IMR-90 (cell line): ENCODE results near the gene MAP3K5. TPM values are rescaled to one million over a fixed set of nuclear protein-coding genes. Genes with fewer than 3 reads are reported as not detected.

Source experiments
- ATAC-seq: fragments of 200-7000 bp; cut with Tn5 transposase; 2 replicates; pipeline ENCODE4 v1.9.1; 2020; ENCODE audit warnings: low read depth, mild to moderate bottlenecking, moderate library complexity
- BruUV-seq: library from RNA; stranded (reverse); fragments of 400-500 nt; replicated peaks from 2 replicates; lab custom pipeline; 2021; lab: Mats Ljungman, UMichigan
- CTCF ChIA-PET: fragments of 300-600 bp; formaldehyde crosslinking; extraction: SDS; loops from one replicate; lab custom pipeline; 2021; ENCODE audit warnings: antibody characterized with exemption; lab: Yijun Ruan, JAX
- POLR2A ChIA-PET: fragments of 300-600 bp; sonication (Branson Sonifier 250); formaldehyde crosslinking; loops from one replicate; lab custom pipeline; 2022; ENCODE audit warnings: antibody characterized with exemption; ENCODE audit not compliant: unreplicated experiment; lab: Charles Lee
- DNase-seq: peaks from one replicate; pipeline ENCODE4 v3.0.0; 2013
- H2AFZ ChIP-seq: replicated peaks from 2 replicates; pipeline ENCODE3; 2013; ENCODE audit warnings: low read length, mild to moderate bottlenecking; ENCODE audit not compliant: poor library complexity
- H2AK5ac ChIP-seq: 2 replicates; pipeline ENCODE4 v1.6.1; 2013; ENCODE audit warnings: low read depth, low read length, inconsistent platforms
- H2AK9ac ChIP-seq: replicated peaks from 2 replicates; pipeline ENCODE3; 2013; ENCODE audit warnings: mild to moderate bottlenecking, low read depth, low read length, moderate library complexity; ENCODE audit not compliant: poor library complexity
- H2BK120ac ChIP-seq: 2 replicates; pipeline ENCODE4 v1.6.1; 2013; ENCODE audit warnings: low read depth, low read length, inconsistent platforms
- H2BK15ac ChIP-seq: 3 replicates; pipeline ENCODE4 v1.6.1; 2013; ENCODE audit warnings: low read depth, low read length, inconsistent platforms
- H2BK20ac ChIP-seq: 2 replicates; pipeline ENCODE4 v1.6.1; 2013; ENCODE audit warnings: low read depth, mild to moderate bottlenecking, inconsistent platforms, low read length, moderate library complexity
- H2BK5ac ChIP-seq: 2 replicates; pipeline ENCODE4 v1.6.1; 2013; ENCODE audit warnings: mild to moderate bottlenecking, low read depth, low read length, inconsistent platforms; ENCODE audit not compliant: poor library complexity, severe bottlenecking
- H3K14ac ChIP-seq: replicated peaks from 2 replicates; pipeline ENCODE4 v1.6.1; 2013; ENCODE audit warnings: low read depth, low read length, inconsistent platforms
- H3K18ac ChIP-seq: 2 replicates; pipeline ENCODE4 v1.6.1; 2013; ENCODE audit warnings: low read depth, low read length, control low read depth
- H3K23ac ChIP-seq: 2 replicates; pipeline ENCODE4 v1.6.1; 2013; ENCODE audit warnings: low read depth, low read length, inconsistent platforms
- H3K27ac ChIP-seq: 2 replicates; pipeline ENCODE4 v1.5.1; 2013; ENCODE audit warnings: mild to moderate bottlenecking, control low read depth, low read length; ENCODE audit not compliant: insufficient read depth
- H3K27me3 ChIP-seq: 2 replicates; pipeline ENCODE4 v1.6.1; 2013; ENCODE audit warnings: low read length; ENCODE audit not compliant: control insufficient read depth, insufficient read depth
- H3K36me3 ChIP-seq: 2 replicates; pipeline ENCODE4 v1.6.1; 2013; ENCODE audit warnings: low read length, mixed read lengths; ENCODE audit not compliant: control insufficient read depth, insufficient read depth
- H3K4ac ChIP-seq: 2 replicates; pipeline ENCODE4 v1.6.1; 2013; ENCODE audit warnings: low read depth, low read length, inconsistent platforms
- H3K4me1 ChIP-seq: 2 replicates; pipeline ENCODE4 v1.6.1; 2013; ENCODE audit warnings: low read length, mixed read lengths; ENCODE audit not compliant: control insufficient read depth, insufficient read depth
- H3K4me2 ChIP-seq: 2 replicates; pipeline ENCODE4 v1.6.1; 2013; ENCODE audit warnings: low read depth, mild to moderate bottlenecking, control low read depth, low read length, moderate library complexity
- H3K4me3 ChIP-seq: 2 replicates; pipeline ENCODE4 v1.5.1; 2013; ENCODE audit warnings: low read depth, mild to moderate bottlenecking, control low read depth, low read length, moderate library complexity; ENCODE audit not compliant: insufficient read depth
- H3K56ac ChIP-seq: 2 replicates; pipeline ENCODE4 v1.6.1; 2013; ENCODE audit warnings: low read length, inconsistent platforms; ENCODE audit not compliant: insufficient read depth; ENCODE audit errors: extremely low read depth
- H3K79me1 ChIP-seq, 2 experiments: 2 replicates each; pipeline ENCODE4 v1.6.1; 2013; ENCODE audit warnings: low read length in 2 of 2, inconsistent platforms in 1 of 2, low read depth in 1 of 2
- H3K9ac ChIP-seq: 2 replicates; pipeline ENCODE4 v1.6.1; 2013; ENCODE audit warnings: low read depth, low read length, control low read depth
- H3K9me1 ChIP-seq: 2 replicates; pipeline ENCODE4 v1.6.1; 2013; ENCODE audit warnings: low read length, inconsistent platforms; ENCODE audit not compliant: insufficient read depth
- H3K9me3 ChIP-seq: 2 replicates; pipeline ENCODE4 v1.6.1; 2013; ENCODE audit warnings: low read length; ENCODE audit not compliant: control insufficient read depth, insufficient read depth
- H4K20me1 ChIP-seq: 2 replicates; pipeline ENCODE4 v1.6.1; 2013; ENCODE audit warnings: low read length, inconsistent platforms; ENCODE audit not compliant: insufficient read depth
- H4K5ac ChIP-seq: 2 replicates; pipeline ENCODE4 v1.6.1; 2013; ENCODE audit warnings: mild to moderate bottlenecking, low read depth, low read length, control low read depth
- H4K8ac ChIP-seq, 2 experiments: 2 replicates each; pipeline ENCODE4 v1.6.1; 2013; ENCODE audit warnings: low read depth in 2 of 2, low read length in 2 of 2, control low read depth in 1 of 2, inconsistent platforms in 1 of 2
- H4K91ac ChIP-seq: 2 replicates; pipeline ENCODE4 v1.6.1; 2013; ENCODE audit warnings: low read depth, low read length, inconsistent platforms; ENCODE audit not compliant: insufficient read depth
- CHD1 ChIP-seq: IDR thresholded peaks from 2 replicates; pipeline ENCODE4 v1.6.1; 2012; ENCODE audit warnings: low read depth, low read length, improper control_type of control experiment
- FOS ChIP-seq: fragments of 150-350 bp; IDR thresholded peaks from 2 replicates; pipeline ENCODE4 v1.6.1; 2016; ENCODE audit warnings: low read depth, low read length
- RCOR1 ChIP-seq: IDR thresholded peaks from 2 replicates; pipeline ENCODE4 v1.6.1; 2012; ENCODE audit warnings: mild to moderate bottlenecking, low read length, improper control_type of control experiment; ENCODE audit not compliant: insufficient replicate concordance
- SMC3 ChIP-seq: fragments of 150-350 bp; IDR thresholded peaks from 2 replicates; pipeline ENCODE4 v1.6.1; 2016; ENCODE audit warnings: low read depth, mild to moderate bottlenecking, antibody characterized with exemption, low read length, moderate library complexity
- WGBS, 2 experiments: methylation state at CpG; one replicate each; pipeline versions ENCODE4 v1.1.5 to v1.1.7; 2013; ENCODE audit warnings: missing lambda C conversion rate in 2 of 2; ENCODE audit not compliant: insufficient read length in 1 of 2; ENCODE audit errors: extremely low coverage in 2 of 2; 5-methylcytosine and 5-hydroxymethylcytosine counted together
- dilution Hi-C: fragments of 300-500 bp; cut with HindIII; formaldehyde crosslinking; loops from one replicate; pipeline ENCODE4 v1.14.3; 2018; ENCODE audit warnings: low sequenced_read_pairs; ENCODE audit not compliant: unreplicated experiment
- in situ Hi-C: fragments of 300-500 bp; cut with MboI; formaldehyde crosslinking; loops from 3 replicates; pipeline ENCODE4 v1.14.3; 2019; ENCODE audit warnings: low sequenced_read_pairs, inconsistent platforms, mixed read lengths
- intact Hi-C: fragments of 100-400 bp; cut with micrococcal nuclease; formaldehyde crosslinking; loops from 2 replicates; pipeline ENCODE4 v1.10.0; 2022
- polyA plus RNA-seq, 3 experiments: library from polyadenylated mRNA; depleted of rRNA; stranded (reverse); fragments of >200 nt; gene quantifications; 2 replicates each; pipeline ENCODE4 v1.2.3, GENCODE V29; 2012; ENCODE audit warnings: low replicate concordance in 1 of 3
- total RNA-seq: library from RNA; depleted of rRNA; stranded (reverse); fragments of >200 nt; gene quantifications from 2 replicates; pipeline ENCODE4 v1.2.3, GENCODE V29; 2012

Gene MAP3K5
- total and polyA plus RNA-seq, 2 of the 4 experiments (the other 2 are of a cell fraction): 5.4 to 17.6 TPM

- Histone ChIP-seq H2BK15ac (no peak overlapping the region), H3K36me3 (0 out of 2 replicates have a peak, but pooled peaks cover 3% of the 10 kb centered on the region), H2AK9ac (no peak overlapping the region), H2BK20ac (no peak overlapping the region), H3K9me3 (no peaks in the 10 kb centered on the region), H3K56ac (no peak overlapping the region), H3K14ac (no peak overlapping the region), H3K4me1 (peaks cover 5% of the 10 kb centered on the region), H3K4ac (no peak overlapping the region), H4K20me1 (no peaks in the 10 kb centered on the region), H3K9me1 (peaks cover 6% of the 10 kb centered on the region), H4K8ac (no peak overlapping the region), H2BK120ac (no peak overlapping the region), H2AK5ac (no peak overlapping the region), H3K27me3 (no peaks in the 10 kb centered on the region), H3K9ac (no peak overlapping the region), H3K27ac (no peak overlapping the region), H2AFZ (no peak overlapping the region), H3K4me3 (no peak overlapping the region), H3K79me1 (peaks cover 0 to 11% of the 10 kb centered on the region in 2 experiments; a peak in 3 of 4 replicates), H4K91ac (no peak overlapping the region), H4K5ac (no peak overlapping the region), H3K4me2 (no peak overlapping the region), H3K18ac (no peak overlapping the region), H2BK5ac (no peak overlapping the region), H3K23ac (no peak overlapping the region)
- in situ Hi-C loops (no loop called here), dilution Hi-C loops (no loop called here), intact Hi-C loops (no loop called here)
- ChIA-PET POLR2A (no interaction called here), CTCF (interaction anchor here (0.8 kb wide), 1 partner anchor 140 kb away, joined by 6 read pairs; the partner anchor contains the start of gene MAP3K5)
- ATAC-seq (no peak), DNase-seq (no peak)
- no TSS peak for BruUV-seq
- TF ChIP-seq RCOR1: no peak
- TF ChIP-seq CHD1: no peak
- no peak for TF ChIP-seq FOS
- TF ChIP-seq SMC3: no peak
- no CpG with 5 or more reads among the region's 2 CpGs for WGBS, 2 experiments
Measured at GRCh38 chr6:136651982-136652381, 140.3 kb downstream of the MAP3K5 start.
